Right lobe of liver (tissue), 6 donors: ENCODE data around the gene DYNLRB1. TPM values are rescaled to one million over a fixed set of nuclear protein-coding genes. Genes with fewer than 3 reads are reported as not detected.
"Not testable (repeated sequence)": the region's sequence is repeated elsewhere in the genome, so short reads cannot be mapped to it uniquely, and the experiment has no call there.

Source experiments
- ATAC-seq, 4 donors: fragments of 200-7000 bp; cut with Tn5 transposase; one replicate each; pipeline ENCODE4 v1.9.1; 2020; ENCODE audit warnings: mild to moderate bottlenecking in 4 of 4, moderate library complexity in 4 of 4
- DNase-seq, 3 donors: peaks; one replicate each; pipeline ENCODE4 v3.0.0-alpha.2; 2020
- H3K27ac ChIP-seq, 3 donors: fragments of 200-600 bp; one replicate each; pipeline ENCODE4 v1.8.0; 2022
- H3K27me3 ChIP-seq, 2 donors: fragments of 200-600 bp; one replicate each; pipeline ENCODE4 v1.8.0; 2022
- H3K36me3 ChIP-seq, 4 donors: fragments of 200-600 bp; sonication (generic) in 1 of 4; one replicate each; pipeline versions ENCODE4 v1.5.1 to v1.8.0; 2017 to 2022; ENCODE audit warnings: control low read depth in 1 of 4
- H3K4me1 ChIP-seq, 4 donors: fragments of 200-600 bp; sonication (generic) in 1 of 4; one replicate each; pipeline versions ENCODE4 v1.5.1 to v1.8.0; 2017 to 2022; ENCODE audit warnings: control low read depth in 1 of 4
- H3K4me3 ChIP-seq, 3 donors: fragments of 200-600 bp; one replicate each; pipeline ENCODE4 v1.8.0; 2022
- H3K9me3 ChIP-seq, 4 donors: fragments of 200-600 bp; sonication (generic) in 1 of 4; one replicate each; pipeline versions ENCODE4 v1.5.1 to v1.8.0; 2017 to 2022; ENCODE audit warnings: control low read depth in 1 of 4
- POLR2A ChIP-seq: fragments of 450-650 bp; IDR thresholded peaks from one replicate; pipeline ENCODE4 v1.6.1; 2017; ENCODE audit warnings: antibody characterized with exemption, mild to moderate bottlenecking
- WGBS: methylation state at CpG from one replicate; pipeline ENCODE4 v1.1.6; 2018; ENCODE audit warnings: low coverage, low lambda C conversion rate; ENCODE audit not compliant: insufficient coverage; ENCODE audit errors: missing lambda C conversion rate; 5-methylcytosine and 5-hydroxymethylcytosine counted together
- intact Hi-C, 2 donors: fragments of 100-400 bp; cut with DNase I; formaldehyde crosslinking; loops; one replicate each; pipeline versions ENCODE4 v1.11.2 to v1.14.1; 2022
- total RNA-seq, 6 experiments: library from RNA; depleted of rRNA in 2 of 6; stranded (reverse); fragments of >200 nt in 2 of 6; fragmentation: NEBNext Ultra II Directional in 3 of 6; extraction: Animal tissue kit (Norgen Biotek cat#: 25700) in 3 of 6; gene quantifications; one replicate each; pipeline versions ENCODE4 v1.1.0 to v1.2.4, GENCODE V29; 2016 to 2023
- TF ChIP-seq, protein P1 (sequence below), 4 donors: fragments of 200-600 bp in 3 of 4; fragments of 450-650 bp in 1 of 4; IDR thresholded peaks; one replicate each; pipeline versions ENCODE4 v1.5.1 to v1.8.0; 2016 to 2022; ENCODE audit warnings: antibody characterized with exemption in 4 of 4, mild to moderate bottlenecking in 2 of 4
- donor health status: DM: no; HTN: yes; CAD: no.
- donor health status: DM: no; HTN: no; CAD: no.
- donor health status: DM: no; HTN: no; CAD: no.
- donor health status: DM: no; HTN: yes; CAD: no.
- donor health status: DM: no; HTN: yes; CAD: no.

DYNLRB1 gene
- total RNA-seq, 6 experiments from 2014 or later: 34.8 to 84.3 (median 42.7) TPM

GRCh38 chr20:34514897-34515483 lies 1.2 kb upstream of the DYNLRB1 start:
- peak in 2 of 4 donors; percentile 3 to 7 for ATAC-seq
- WGBS: 18% methylated on average over 19 of the region's 19 CpGs
- DNase-seq: no peak
- no peaks in the 10 kb centered on the region for H3K27me3 ChIP-seq
- H3K36me3 ChIP-seq: peaks cover 0 to 8% (median 2%) of the 10 kb centered on the region in 4 donors
- peak overlapping the region; percentile 84 to 96 (median 86) for H3K27ac ChIP-seq
- peak overlapping the region; percentile 84 to 96 (median 91) for H3K4me3 ChIP-seq
- TF ChIP-seq, protein P1, sequence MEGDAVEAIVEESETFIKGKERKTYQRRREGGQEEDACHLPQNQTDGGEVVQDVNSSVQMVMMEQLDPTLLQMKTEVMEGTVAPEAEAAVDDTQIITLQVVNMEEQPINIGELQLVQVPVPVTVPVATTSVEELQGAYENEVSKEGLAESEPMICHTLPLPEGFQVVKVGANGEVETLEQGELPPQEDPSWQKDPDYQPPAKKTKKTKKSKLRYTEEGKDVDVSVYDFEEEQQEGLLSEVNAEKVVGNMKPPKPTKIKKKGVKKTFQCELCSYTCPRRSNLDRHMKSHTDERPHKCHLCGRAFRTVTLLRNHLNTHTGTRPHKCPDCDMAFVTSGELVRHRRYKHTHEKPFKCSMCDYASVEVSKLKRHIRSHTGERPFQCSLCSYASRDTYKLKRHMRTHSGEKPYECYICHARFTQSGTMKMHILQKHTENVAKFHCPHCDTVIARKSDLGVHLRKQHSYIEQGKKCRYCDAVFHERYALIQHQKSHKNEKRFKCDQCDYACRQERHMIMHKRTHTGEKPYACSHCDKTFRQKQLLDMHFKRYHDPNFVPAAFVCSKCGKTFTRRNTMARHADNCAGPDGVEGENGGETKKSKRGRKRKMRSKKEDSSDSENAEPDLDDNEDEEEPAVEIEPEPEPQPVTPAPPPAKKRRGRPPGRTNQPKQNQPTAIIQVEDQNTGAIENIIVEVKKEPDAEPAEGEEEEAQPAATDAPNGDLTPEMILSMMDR (IDR thresholded peaks at IDR 0.05): no peak
- TF ChIP-seq POLR2A: no peak
- H3K9me3 ChIP-seq: no peaks in the 10 kb centered on the region
- peaks cover 0 to 53% (median 5%) of the 10 kb centered on the region in 4 donors for H3K4me1 ChIP-seq
- intact Hi-C loops: no loop called here

- H3K27ac ChIP-seq: peak overlapping the region; percentile 84 to 96 (median 86)
- TF ChIP-seq, protein P1 (IDR thresholded peaks at IDR 0.05): no peak
- no peak for TF ChIP-seq POLR2A
- WGBS: 5% methylated on average over 24 of the region's 36 CpGs
- no peaks in the 10 kb centered on the region for H3K9me3 ChIP-seq
- peak overlapping the region; percentile 84 to 96 (median 91) for H3K4me3 ChIP-seq
- intact Hi-C loops: no loop called here
- H3K27me3 ChIP-seq: no peaks in the 10 kb centered on the region
- peaks cover 0 to 3% (median 1%) of the 10 kb centered on the region in 4 donors for H3K36me3 ChIP-seq
- ATAC-seq: peak; percentile 27 to 46 (median 46)
- DNase-seq: peak; percentile 47 to 69 (median 65)
- peaks cover 0 to 51% (median 5%) of the 10 kb centered on the region in 4 donors for H3K4me1 ChIP-seq
These were observed 557 bp upstream of the DYNLRB1 start for GRCh38 chr20:34515484-34516246.

DNA sequence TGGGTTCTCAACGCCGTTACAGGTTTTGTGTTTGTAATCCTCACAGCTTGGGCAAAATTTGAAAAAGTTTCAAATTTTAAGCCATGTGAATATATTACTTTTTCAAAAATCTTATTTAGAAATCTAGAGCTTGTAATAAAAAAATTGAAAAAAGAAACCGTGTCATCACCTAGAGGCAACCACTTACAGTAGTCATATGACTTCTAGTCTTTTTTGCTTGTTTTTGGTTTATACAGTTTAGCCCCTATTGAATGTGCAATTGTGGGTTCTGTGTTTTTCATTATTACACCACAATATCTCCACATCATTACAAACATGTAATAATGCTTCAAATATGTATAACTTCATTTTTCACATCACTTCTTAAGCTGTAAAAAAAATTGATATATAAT lies 888 bp downstream of the DYNLRB1 start:
- Histone ChIP-seq H3K4me1 (peaks cover 0 to 37% (median 5%) of the 10 kb centered on the region in 4 donors), H3K9me3 (no peaks in the 10 kb centered on the region), H3K27me3 (no peaks in the 10 kb centered on the region), H3K36me3 (peaks cover 0 to 3% (median 1%) of the 10 kb centered on the region in 4 donors), H3K4me3 (peak overlapping the region; percentile 84 to 96 (median 91)), H3K27ac (peak overlapping the region; percentile 84 to 96 (median 86))
- intact Hi-C loops: no loop called here
- no peak for ATAC-seq
- DNase-seq: no peak
- TF ChIP-seq, protein P1 (IDR thresholded peaks at IDR 0.05): no peak
- no peak for TF ChIP-seq POLR2A
- 0% methylated on average over 3 of the region's 3 CpGs for WGBS

DNA sequence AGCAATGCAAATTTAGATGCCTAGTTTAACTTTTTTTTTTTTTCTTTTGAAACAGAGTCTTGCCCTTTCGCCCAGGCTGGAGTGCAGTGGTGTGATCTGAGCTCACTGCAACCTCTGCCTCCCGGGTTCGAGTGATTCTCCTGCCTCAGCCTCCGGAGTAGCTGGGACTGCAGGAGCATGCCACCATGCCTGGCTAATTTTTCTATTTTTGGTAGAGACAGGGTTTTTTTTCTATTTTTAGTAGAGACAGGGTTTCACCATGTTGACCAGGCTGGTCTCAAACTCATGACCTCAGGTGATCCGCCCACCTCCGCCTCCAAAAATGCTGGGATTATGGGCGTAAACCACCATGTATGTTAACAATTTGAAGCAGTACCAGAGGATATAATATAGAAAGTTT lies 2.6 kb downstream of the DYNLRB1 start:
- H3K36me3 ChIP-seq, DNase-seq, intact Hi-C loops, H3K27ac ChIP-seq, H3K27me3 ChIP-seq, ATAC-seq, H3K9me3 ChIP-seq, H3K4me3 ChIP-seq: not testable (repeated sequence)
- peaks cover 0 to 22% (median 5%) of the 10 kb centered on the region in 4 donors for H3K4me1 ChIP-seq
- WGBS: 84% methylated on average over 3 of the region's 7 CpGs

DNA sequence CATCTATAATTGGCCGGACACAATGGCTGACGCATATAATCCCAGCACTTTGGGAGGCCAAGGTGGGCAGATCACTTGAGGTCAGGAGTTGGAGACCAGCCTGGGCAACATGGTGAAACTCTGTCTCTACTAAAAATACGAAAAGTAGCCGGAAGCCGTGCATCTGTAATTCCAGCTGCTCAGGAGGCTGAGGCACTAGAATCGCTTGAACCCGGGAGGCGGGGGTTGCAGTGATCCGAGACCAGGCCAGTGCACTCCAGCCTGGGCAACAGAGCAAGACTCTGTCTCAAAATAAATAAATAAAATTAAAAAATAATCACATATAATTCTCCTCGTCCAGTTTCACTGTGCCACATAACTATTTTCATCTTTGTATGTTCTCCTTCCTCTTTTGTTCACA lies 3.6 kb downstream of the DYNLRB1 start:
- H3K27ac ChIP-seq, H3K9me3 ChIP-seq, H3K4me3 ChIP-seq, intact Hi-C loops, H3K27me3 ChIP-seq, DNase-seq, ATAC-seq, H3K36me3 ChIP-seq: not testable (repeated sequence)
- peaks cover 0 to 13% (median 4%) of the 10 kb centered on the region in 4 donors for H3K4me1 ChIP-seq
- 90% methylated on average over 10 of the region's 10 CpGs for WGBS
